ENCODE data around the gene RASA1.

GRCh38 chr5:87361536-87362213 is 94.0 kb downstream of the RASA1 start:
- TF ChIP-seq POLR2A (IDR thresholded peaks at IDR 0.05; ENCODE audit: low read length) (no peak), GATA1 (IDR thresholded peaks at IDR 0.05; ENCODE audit: low read depth, low read length) (no peak)

All from erythroblast (primary cell).